ENCODE data around the gene KLHL3. TPM values are rescaled to one million over a fixed set of nuclear protein-coding genes. Genes with fewer than 3 reads are reported as not detected.

KLHL3 gene
- total RNA-seq, 1 experiment from 2014 or later = 0.58 TPM

DNA sequence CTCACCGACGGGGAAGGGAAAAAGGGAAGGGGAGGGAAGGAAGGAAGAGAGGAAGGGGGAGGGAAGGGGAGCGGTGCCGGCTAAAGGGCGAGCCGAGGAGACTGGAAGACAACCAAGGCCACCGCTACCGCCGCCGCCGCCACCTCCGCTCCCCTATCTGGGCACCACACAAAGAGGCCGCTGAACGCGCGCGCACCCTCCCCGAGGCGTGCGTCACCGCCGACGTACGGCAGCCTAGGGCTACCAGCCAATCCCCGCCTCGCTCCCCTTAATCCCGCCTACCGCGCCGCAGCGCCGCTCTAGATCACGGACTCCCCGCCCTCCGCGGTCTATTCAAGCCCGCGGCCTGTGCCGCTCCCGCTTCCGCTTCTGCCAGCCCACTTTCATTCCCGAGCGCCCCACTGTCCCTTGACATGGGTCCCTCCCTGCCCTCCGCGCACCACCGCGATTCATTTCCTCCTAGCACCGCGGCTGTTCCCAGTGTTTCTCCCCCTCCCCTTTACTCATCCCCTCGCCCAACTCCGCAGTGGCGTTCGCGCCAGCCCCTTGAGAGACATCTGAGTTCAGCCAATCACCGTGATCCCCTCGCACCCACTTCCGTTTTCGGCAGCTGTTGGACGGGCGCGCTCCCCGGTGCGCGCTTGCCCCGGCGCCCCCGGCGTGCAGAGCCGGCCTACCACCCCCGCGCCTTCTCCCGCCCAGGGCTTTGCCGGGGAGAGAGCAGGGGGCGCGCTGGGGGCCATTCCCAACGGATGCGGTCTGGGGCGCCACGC is 18.5 kb upstream of the KLHL3 start, which contains the start of gene HNRNPA0:
TSS of gene HNRNPA0 (minus strand) at position 176 of the 773 bp plus-strand sequence. CDS start 297 bp downstream, outside the sequence.
- intact Hi-C loops (cut with micrococcal nuclease; ENCODE audit: unreplicated experiment) = loop anchor here (10.0 kb wide), 1 partner anchor 280 kb away; the partner anchor contains the start of gene FAM13B

DNA sequence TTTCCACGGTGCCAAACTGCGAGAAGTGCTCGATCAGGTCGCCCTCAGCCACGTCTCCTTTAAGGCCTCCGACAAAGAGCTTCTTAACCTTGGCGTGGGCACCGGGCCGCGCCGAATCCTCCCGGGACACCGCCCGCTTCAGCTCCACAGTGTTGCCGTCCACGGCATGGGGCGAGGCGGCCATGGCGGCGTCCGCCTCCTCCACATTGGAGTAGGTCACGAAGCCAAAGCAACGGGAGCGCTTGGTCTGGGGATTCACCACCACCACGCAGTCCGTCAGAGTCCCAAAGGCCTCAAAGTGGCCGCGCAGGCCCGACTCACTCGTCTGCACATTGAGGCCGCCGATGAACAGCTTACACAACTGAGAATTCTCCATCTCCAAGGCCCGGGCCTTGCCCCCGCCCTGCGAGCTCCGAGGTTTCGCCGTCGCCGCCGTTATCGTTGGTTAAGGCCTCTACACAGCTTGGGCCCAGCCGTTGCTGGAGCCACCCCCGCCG is 17.9 kb upstream of the KLHL3 start:
- peaks cover 3% of the 10 kb centered on the region for H3K27me3 ChIP-seq (replicated peaks; ENCODE audit: insufficient read depth, low read depth, low read length, poor library complexity)
- H3K27ac ChIP-seq (ENCODE audit: low read depth, low read length, poor library complexity, severe bottlenecking) = peak overlapping the region; percentile 100
- intact Hi-C loops (cut with micrococcal nuclease; ENCODE audit: unreplicated experiment) = loop anchor here (10.0 kb wide), 1 partner anchor 281 kb away; the partner anchor contains the start of gene FAM13B
- peak overlapping the region; percentile 91 for H3K4me3 ChIP-seq (ENCODE audit: low read depth, low read length, poor library complexity, severe bottlenecking)
- TF ChIP-seq EZH2 (IDR thresholded peaks at IDR 0.05; ENCODE audit: borderline replicate concordance, low read depth, low read length, poor library complexity, severe bottlenecking) (no peak), CTCF (conservative IDR thresholded peaks at IDR 0.05; ENCODE audit: low read depth, low read length) (no peak)
- ChIA-PET CTCF (no interaction called here), POLR2A (ENCODE audit: low non-redundant PET) (interaction anchor here (0.6 to 0.8 kb wide), 2 partner anchors 46 to 1200 kb away, joined by 4 to 9 read pairs; no protein-coding TSS in a partner anchor)
- H3K9me3 ChIP-seq (ENCODE audit: low read depth, low read length, poor library complexity, severe bottlenecking) = no peaks in the 10 kb centered on the region
- H3K4me1 ChIP-seq (ENCODE audit: insufficient read depth, low read length, poor library complexity, severe bottlenecking) = peaks cover 13% of the 10 kb centered on the region
- no peak for DNase-seq (ENCODE audit: low spot score)
- peaks cover 29% of the 10 kb centered on the region for H3K36me3 ChIP-seq (ENCODE audit: insufficient read depth, low read length, poor library complexity, severe bottlenecking)
- BruUV-seq (replicated peaks) = TSS peak; percentile 61

More for the DNA sequence above, 18.5 kb upstream of the KLHL3 start, which contains the start of gene HNRNPA0:
- peak within 1 kb of the TSS; percentile 100 for H3K27ac ChIP-seq (ENCODE audit: low read depth, low read length, poor library complexity, severe bottlenecking)
- peaks cover 6% of the 10 kb centered on the region for H3K27me3 ChIP-seq (replicated peaks; ENCODE audit: insufficient read depth, low read depth, low read length, poor library complexity)
- peaks cover 29% of the 10 kb centered on the region for H3K36me3 ChIP-seq (ENCODE audit: insufficient read depth, low read length, poor library complexity, severe bottlenecking)
- ChIA-PET POLR2A (ENCODE audit: low non-redundant PET) (interaction anchor here (0.6 to 0.8 kb wide), 2 partner anchors 47 to 1200 kb away, joined by 4 to 9 read pairs; no protein-coding TSS in a partner anchor), CTCF (no interaction called here)
- peak; percentile 97 for DNase-seq (ENCODE audit: low spot score)
- no TSS peak for BruUV-seq (replicated peaks)
- H3K4me3 ChIP-seq (ENCODE audit: low read depth, low read length, poor library complexity, severe bottlenecking) = peak within 1 kb of the TSS; percentile 91
- TF ChIP-seq EZH2 (IDR thresholded peaks at IDR 0.05; ENCODE audit: borderline replicate concordance, low read depth, low read length, poor library complexity, severe bottlenecking) (no peak), CTCF (conservative IDR thresholded peaks at IDR 0.05; ENCODE audit: low read depth, low read length) (no peak)
- no peaks in the 10 kb centered on the region for H3K9me3 ChIP-seq (ENCODE audit: low read depth, low read length, poor library complexity, severe bottlenecking)
- peaks cover 13% of the 10 kb centered on the region for H3K4me1 ChIP-seq (ENCODE audit: insufficient read depth, low read length, poor library complexity, severe bottlenecking)

GRCh38 chr5:137752905-137753690 is 17.2 kb upstream of the KLHL3 start:
- Histone ChIP-seq H3K27me3 (replicated peaks; ENCODE audit: insufficient read depth, low read depth, low read length, poor library complexity) (no peaks in the 10 kb centered on the region), H3K4me1 (ENCODE audit: insufficient read depth, low read length, poor library complexity, severe bottlenecking) (peaks cover 13% of the 10 kb centered on the region), H3K27ac (ENCODE audit: low read depth, low read length, poor library complexity, severe bottlenecking) (peak overlapping the region; percentile 100), H3K36me3 (ENCODE audit: insufficient read depth, low read length, poor library complexity, severe bottlenecking) (peaks cover 29% of the 10 kb centered on the region), H3K4me3 (ENCODE audit: low read depth, low read length, poor library complexity, severe bottlenecking) (peak overlapping the region; percentile 91), H3K9me3 (ENCODE audit: low read depth, low read length, poor library complexity, severe bottlenecking) (no peaks in the 10 kb centered on the region)
- no TSS peak for BruUV-seq (replicated peaks)
- intact Hi-C loops (cut with micrococcal nuclease; ENCODE audit: unreplicated experiment) = loop anchor here (10.0 kb wide), 1 partner anchor 282 kb away; the partner anchor contains the start of gene FAM13B
- CTCF ChIA-PET = no interaction called here
- POLR2A ChIA-PET (ENCODE audit: low non-redundant PET) = interaction anchor here (0.6 to 0.8 kb wide), 2 partner anchors 46 to 1201 kb away, joined by 4 to 9 read pairs; no protein-coding TSS in a partner anchor
- TF ChIP-seq EZH2 (IDR thresholded peaks at IDR 0.05; ENCODE audit: borderline replicate concordance, low read depth, low read length, poor library complexity, severe bottlenecking) = no peak
- TF ChIP-seq CTCF (conservative IDR thresholded peaks at IDR 0.05; ENCODE audit: low read depth, low read length) = no peak
- DNase-seq (ENCODE audit: low spot score) = peak; percentile 47

All from A673 (cell line).